ENCODE measurements around the gene ASIC4. TPM values are rescaled to one million over a fixed set of nuclear protein-coding genes. Genes with fewer than 3 reads are reported as not detected.

The ASIC4 gene
- total RNA-seq, 4 donors from 2014 or later = not detected

- TF ChIP-seq, protein P1, sequence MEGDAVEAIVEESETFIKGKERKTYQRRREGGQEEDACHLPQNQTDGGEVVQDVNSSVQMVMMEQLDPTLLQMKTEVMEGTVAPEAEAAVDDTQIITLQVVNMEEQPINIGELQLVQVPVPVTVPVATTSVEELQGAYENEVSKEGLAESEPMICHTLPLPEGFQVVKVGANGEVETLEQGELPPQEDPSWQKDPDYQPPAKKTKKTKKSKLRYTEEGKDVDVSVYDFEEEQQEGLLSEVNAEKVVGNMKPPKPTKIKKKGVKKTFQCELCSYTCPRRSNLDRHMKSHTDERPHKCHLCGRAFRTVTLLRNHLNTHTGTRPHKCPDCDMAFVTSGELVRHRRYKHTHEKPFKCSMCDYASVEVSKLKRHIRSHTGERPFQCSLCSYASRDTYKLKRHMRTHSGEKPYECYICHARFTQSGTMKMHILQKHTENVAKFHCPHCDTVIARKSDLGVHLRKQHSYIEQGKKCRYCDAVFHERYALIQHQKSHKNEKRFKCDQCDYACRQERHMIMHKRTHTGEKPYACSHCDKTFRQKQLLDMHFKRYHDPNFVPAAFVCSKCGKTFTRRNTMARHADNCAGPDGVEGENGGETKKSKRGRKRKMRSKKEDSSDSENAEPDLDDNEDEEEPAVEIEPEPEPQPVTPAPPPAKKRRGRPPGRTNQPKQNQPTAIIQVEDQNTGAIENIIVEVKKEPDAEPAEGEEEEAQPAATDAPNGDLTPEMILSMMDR (IDR thresholded peaks at IDR 0.05; ENCODE audit: low read depth) = no peak
Observed at GRCh38 chr2:219539926-219540678, 25.8 kb downstream of the ASIC4 start.

GRCh38 chr2:219540784-219541504, 26.7 kb downstream of the ASIC4 start:
- TF ChIP-seq, protein P1 (IDR thresholded peaks at IDR 0.05; ENCODE audit: low read depth) = no peak

DNA sequence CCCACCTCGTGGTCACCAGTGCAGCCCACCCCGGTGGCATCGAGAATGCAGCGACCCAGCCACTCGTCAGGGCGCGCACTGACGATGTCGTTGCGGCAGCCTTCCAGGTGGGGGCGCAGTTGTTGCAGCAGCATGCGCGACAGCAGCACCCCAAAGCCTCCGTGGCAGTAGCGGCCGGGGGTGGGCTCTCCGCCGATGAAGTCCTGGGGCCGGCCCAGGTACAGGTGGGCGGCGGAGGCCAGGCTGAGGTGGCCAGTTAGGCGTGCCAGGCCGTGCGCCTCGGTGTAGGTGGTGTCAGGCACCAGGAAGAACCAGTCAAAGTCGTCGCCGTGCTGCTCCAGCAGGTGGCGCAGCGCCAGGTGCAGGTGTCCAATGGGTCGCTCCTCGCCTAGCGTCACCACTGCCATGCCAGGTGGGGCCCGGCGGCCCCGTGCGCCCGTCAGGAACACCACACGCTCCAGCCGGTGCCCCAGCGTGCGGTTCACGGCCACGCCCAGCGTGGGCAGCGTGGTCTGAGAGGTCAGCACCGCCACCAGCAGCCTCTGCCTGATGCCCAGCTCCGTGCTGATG, 27.4 kb downstream of the ASIC4 start:
- TF ChIP-seq, protein P1 (IDR thresholded peaks at IDR 0.05; ENCODE audit: low read depth) = no peak

DNA sequence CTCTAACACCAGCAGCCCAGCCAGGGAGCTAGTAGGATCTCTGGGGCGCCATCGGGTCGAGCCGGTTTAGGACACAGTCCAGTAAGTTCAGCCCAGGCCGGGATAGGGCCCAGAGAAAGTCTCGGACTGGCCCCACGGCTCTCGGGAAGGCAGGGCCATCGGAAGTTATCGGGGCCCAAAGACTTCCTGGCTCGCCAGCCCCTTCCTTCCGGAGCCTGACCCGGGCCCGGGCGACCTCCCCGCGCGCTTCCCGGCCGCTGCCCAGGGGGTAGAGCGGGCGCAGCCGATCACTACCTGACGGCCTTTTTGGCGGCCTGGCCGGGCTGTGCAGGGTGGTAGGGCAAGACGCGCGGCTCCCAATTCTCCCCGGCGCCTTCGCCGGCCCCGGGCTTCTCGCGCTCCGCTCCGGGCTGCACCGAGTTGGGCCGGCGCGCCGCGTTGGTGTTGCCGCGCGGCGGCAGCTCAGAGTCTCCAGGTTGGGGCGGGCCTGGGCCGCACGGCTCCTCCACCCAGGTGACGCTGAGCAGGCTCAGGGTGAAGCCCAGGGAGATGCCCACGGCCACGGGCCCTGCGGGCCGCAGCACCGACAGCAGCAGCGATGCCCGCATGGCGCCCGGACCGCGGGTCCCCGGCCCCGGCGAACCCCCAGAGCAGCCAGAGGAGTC, 28.8 kb downstream of the ASIC4 start:
- TF ChIP-seq, protein P1 (IDR thresholded peaks at IDR 0.05; ENCODE audit: low read depth) = no peak

GRCh38 chr2:219543596-219544358, 29.5 kb downstream of the ASIC4 start, which contains the start of the genes CHPF and TMEM198:
Gene CHPF, minus strand, starts transcription at chr2:219543809. Its CDS starts 271 bp downstream, at chr2:219543538.
Gene TMEM198, plus strand, starts transcription at chr2:219544028. Its CDS starts 700 bp downstream, at chr2:219544728.
- TF ChIP-seq, protein P1 (IDR thresholded peaks at IDR 0.05; ENCODE audit: low read depth) = no peak

- TF ChIP-seq, protein P1 (IDR thresholded peaks at IDR 0.05; ENCODE audit: low read depth) = no peak
Observed at GRCh38 chr2:219544567-219544966, 30.3 kb downstream of the ASIC4 start.
